LHCN-M2 (cell line): ENCODE measurements around the gene TMOD4. TPM values are rescaled to one million over a fixed set of nuclear protein-coding genes. Genes with fewer than 3 reads are reported as not detected.

Experiments
- DNase-seq: peaks from one replicate; pipeline ENCODE4 v3.0.0-alpha.2; 2012; ENCODE audit warnings: low read depth
- total RNA-seq: library from RNA; depleted of rRNA; stranded (reverse); fragments of >200 nt; gene quantifications from 2 replicates; pipeline ENCODE4 v1.2.3, GENCODE V29; 2014; rRNA removed

Gene TMOD4
- total RNA-seq, 1 experiment from 2014 or later = 0.34 TPM

GRCh38 chr1:151143986-151144385 is 31.8 kb downstream of the TMOD4 start:
- no peak for DNase-seq

DNA sequence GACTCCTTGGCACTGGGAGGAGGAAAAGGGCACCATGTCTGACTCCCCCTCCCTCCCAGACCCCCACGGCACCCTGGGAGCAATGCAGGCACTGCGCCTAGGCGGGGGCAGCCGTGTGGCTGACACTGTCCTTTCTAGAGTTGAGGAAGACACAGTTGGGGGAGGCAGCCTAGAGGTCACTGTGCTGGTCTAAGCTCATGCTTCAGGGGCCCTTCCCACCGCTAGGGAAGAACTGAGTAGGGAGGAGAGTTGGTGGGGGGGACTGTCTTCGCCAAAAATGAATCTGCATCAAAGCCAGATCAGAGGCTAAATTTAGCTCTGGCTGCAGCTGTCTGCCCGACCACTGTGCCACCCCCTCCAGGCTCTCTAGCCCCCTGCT is 32.7 kb downstream of the TMOD4 start:
- peak; percentile 22 for DNase-seq

DNA sequence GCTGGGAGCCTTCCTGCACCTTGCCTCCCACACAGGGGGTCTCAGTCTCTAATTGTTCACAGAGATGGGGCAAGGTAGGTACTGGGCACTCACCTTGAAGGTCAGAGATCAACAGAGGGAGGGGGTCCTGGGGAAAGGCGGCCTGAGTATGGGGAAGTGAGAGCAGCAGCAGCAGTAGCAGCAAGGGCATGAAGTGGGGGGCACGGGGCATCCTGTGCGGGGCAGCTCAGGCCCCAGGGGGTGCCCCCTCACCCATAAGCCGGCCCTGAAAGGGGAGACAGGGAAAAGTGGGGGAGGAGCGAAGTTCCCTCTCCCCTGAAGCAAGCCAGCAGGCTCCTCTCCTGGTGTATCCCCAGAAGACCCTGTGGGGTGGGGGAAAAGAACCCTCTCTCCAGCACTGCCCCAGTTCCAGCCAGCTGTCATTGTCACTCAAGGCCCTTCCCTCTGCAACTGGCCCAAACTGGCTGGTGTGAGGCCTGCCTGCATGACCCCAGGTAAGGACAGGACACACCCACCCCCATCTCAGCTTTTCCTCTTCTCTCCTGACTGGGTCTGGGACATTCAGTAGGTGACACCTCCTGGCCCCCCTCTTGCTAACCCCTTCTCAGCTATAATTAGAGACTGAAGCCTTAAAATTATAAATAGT is 33.2 kb downstream of the TMOD4 start:
- peak; percentile 67 for DNase-seq

DNA sequence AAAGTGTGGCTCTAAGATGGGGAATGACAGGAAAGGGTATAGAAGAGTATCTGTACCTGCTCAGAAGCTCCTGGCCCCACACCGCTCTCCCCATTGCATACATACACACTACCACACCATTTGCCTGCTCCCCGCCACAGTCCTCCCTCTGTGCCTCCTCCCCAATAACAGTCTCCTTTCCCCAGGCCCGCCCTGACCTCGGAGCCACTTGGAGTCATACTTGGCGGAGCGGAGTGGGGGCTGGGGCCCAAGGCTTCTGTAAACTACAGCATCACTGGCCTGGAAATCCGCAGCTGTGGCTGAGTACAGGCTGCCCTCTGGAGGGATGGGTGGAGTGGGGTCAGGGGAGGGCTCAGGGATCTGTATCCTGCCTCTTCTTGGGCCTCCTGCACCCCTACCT is 38.0 kb downstream of the TMOD4 start:
- no peak for DNase-seq

DNA sequence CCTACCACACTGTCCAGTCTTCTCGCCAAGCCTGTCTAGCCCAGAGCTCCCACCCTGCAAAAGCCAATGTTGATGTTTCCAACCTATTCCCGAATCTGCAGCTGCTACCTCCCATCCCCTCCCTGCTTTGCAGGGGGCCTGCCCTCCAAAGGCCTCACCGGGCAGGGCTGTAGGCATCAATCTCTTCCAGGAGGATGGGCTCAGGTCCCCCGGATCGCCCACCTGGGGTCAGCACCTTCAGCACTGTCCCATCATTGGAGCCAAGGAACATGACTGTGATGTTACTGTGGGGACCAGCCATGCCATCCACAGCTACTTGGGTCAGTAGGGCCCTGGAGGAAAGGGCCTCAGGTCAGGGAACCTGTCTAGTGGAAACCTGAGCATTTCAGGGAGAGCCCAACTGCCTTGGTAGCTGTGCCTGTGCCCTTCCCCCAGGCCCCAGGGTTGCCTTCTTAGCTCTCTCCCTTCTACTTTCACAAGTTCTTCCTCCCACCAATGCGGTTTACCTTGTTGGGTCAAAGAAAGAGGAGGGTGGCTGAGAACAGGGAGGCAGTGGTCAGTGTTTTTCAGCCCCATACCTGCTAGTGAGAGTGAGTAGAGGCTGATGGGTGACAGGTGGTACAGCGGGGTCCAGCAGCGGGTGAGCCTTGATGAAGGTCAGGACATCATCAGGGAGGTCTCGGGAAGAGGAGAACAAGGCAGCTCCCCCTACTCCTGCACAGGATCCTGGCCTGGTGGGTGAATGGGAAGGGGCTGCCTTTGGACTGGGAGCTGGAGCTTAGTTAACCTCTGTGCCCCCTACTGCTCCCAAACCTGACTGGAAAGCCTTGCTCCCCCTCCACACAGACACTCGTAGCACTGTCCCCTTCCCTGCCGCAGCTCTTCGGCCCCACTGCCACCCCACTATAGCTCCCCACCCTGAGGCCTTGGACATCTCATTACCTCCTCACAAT is 40.1 kb downstream of the TMOD4 start:
- DNase-seq = no peak

DNA sequence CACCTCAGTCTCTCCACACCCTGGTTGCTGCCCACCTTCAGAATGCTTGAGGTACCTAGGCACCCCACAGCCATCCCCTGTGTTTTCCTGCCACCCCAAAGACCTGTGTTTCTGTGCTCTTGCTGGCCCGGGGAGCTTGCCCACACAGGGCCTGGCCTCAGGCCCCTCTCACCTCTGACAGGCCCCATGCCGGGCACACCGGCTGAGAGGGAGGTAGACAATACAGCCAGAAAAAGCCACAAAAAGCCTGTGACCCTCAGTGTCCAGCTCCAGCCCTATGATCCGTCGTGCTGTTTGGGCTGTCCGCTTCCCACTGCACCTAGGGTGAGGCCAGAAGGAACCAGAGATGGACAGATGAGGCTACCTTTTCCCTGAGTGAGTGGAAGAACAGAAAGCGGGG is 40.8 kb downstream of the TMOD4 start:
- no peak for DNase-seq

DNA sequence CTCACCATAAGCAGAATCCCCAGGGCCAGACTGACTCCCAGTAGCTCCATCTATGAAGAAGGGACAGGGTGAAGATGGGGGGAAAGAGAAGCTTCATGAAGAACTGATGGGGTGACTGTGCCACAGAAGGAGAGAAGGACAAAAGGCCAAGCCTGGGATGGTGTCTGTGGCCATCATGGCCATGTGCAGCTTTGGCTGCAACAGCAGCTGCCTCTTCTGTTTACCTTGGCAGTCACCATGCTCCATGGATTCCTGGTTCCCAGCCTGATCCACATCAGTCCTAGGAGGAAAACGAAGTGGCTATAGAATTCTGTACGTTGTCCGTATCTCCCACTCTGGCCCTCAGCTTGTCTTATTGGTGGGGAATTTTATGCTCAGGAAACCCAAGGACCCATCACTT is 41.4 kb downstream of the TMOD4 start:
- DNase-seq = peak; percentile 17

GRCh38 chr1:151133018-151133806 is 42.6 kb downstream of the TMOD4 start:
- no peak for DNase-seq

GRCh38 chr1:151132335-151133017 is 43.3 kb downstream of the TMOD4 start:
- DNase-seq = no peak

DNA sequence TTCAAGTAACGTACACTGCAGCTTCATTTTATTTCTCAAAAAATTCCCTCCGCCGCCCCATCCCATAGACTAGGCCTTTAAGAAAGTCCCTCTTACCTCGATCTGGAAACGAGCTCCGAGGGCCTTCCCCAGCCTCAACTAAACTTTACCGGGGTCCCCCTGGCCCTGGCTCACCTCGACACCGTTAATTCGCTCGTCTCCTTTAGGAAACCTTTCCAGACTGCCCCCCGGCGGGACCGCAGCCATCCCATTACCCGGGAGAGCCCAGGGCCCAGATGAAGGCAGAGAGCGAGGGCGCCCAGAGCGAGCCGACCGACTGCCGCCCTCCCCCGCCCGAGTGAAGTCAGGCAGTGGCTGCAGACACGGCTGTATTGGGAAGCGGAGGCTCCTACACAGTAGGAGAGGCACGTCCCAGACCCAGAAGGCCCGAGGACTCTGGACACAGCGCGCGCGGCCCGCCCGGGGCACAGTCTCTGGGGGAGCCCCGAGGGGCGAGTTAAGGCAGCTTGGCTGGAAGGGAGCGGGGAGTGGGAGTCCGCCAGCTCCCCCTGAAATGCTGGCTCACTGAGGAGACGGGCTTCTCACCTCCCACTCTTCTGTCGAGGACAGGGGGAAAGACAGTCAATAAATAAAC is 44.0 kb downstream of the TMOD4 start:
- no peak for DNase-seq

DNA sequence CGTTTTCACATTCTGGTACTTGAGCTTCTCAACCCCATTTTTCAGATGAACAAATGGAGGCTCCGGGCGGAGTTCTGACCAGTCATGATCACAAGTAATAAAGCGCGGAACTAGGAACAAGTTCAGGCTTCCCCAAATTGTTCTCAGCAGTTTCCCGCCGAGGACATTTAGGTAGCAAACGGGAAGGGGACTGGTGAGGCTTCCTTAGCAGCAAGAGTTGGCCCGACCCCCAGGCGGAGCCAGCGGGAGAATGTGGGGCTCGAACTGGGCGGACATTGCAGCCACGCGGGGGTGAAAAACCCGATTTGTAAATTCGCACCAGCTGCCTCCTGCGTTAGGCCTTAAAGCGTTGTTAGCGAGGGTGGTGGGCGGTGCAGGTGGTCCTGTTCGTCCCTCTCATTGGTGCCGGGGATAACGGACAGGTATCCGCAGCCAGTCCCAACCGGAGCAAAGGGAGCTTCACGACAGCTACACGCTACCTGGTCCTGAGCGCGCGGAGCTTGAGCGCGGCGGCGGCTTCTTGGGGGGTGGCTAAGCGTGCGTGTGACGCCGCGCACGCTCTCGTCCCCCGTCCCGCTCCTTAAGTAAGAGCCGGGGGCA is 44.7 kb downstream of the TMOD4 start:
- no peak for DNase-seq

- no peak for DNase-seq
These were observed 47.0 kb downstream of the TMOD4 start for GRCh38 chr1:151128800-151129199.

GRCh38 chr1:151124763-151125403 is 50.9 kb downstream of the TMOD4 start:
- DNase-seq = no peak

Other genes starting within 250 kb of the TMOD4 start
- gene SETDB1, start 249.6 kb downstream of the TMOD4 start, total RNA-seq = 18.1 and 25.6 TPM in 2 replicates
- gene CERS2, start 201.1 kb downstream of the TMOD4 start, total RNA-seq = 197 and 219 TPM in 2 replicates
- gene ANXA9, start 193.7 kb downstream of the TMOD4 start, total RNA-seq = not detected in 2 replicates
- gene MINDY1, start 169.1 kb downstream of the TMOD4 start, total RNA-seq = 3.8 and 9.2 TPM in 2 replicates
- gene PRUNE1, start 167.5 kb downstream of the TMOD4 start, total RNA-seq = 7.6 and 9.1 TPM in 2 replicates
- gene BNIPL, start 139.4 kb downstream of the TMOD4 start, total RNA-seq = 0.06 and 0.32 TPM in 2 replicates
- 4.7 and 5.3 TPM in 2 replicates for gene C1orf56, start 128.2 kb downstream of the TMOD4 start, total RNA-seq
- 71.2 and 85.9 TPM in 2 replicates for gene CDC42SE1, start 116.4 kb downstream of the TMOD4 start, total RNA-seq
- 16.9 and 17.2 TPM in 2 replicates for gene MLLT11, start 115.6 kb downstream of the TMOD4 start, total RNA-seq
- gene GABPB2, start 105.2 kb downstream of the TMOD4 start, total RNA-seq = 6.3 and 7.1 TPM in 2 replicates
- gene SEMA6C, start 29.4 kb downstream of the TMOD4 start, total RNA-seq = 2.1 and 3.8 TPM in 2 replicates
- gene TNFAIP8L2, start 19.3 kb downstream of the TMOD4 start, total RNA-seq = not detected in 2 replicates
- 9.1 and 10.2 TPM in 2 replicates for gene LYSMD1, start 10.1 kb downstream of the TMOD4 start, total RNA-seq
- 25.5 and 31.9 TPM in 2 replicates for gene SCNM1, start 9.8 kb downstream of the TMOD4 start, total RNA-seq
- gene VPS72, start 14.2 kb upstream of the TMOD4 start, total RNA-seq = 59.8 and 64.0 TPM in 2 replicates
- gene PIP5K1A, start 22.6 kb upstream of the TMOD4 start, total RNA-seq = 48.9 and 49.7 TPM in 2 replicates
- gene PSMD4, start 78.8 kb upstream of the TMOD4 start, total RNA-seq = 145 and 175 TPM in 2 replicates
- gene ZNF687, start 106.3 kb upstream of the TMOD4 start, total RNA-seq = 16.2 and 21.6 TPM in 2 replicates
- 45.6 and 60.0 TPM in 2 replicates for gene PI4KB, start 151.4 kb upstream of the TMOD4 start, total RNA-seq
- gene RFX5, start 171.3 kb upstream of the TMOD4 start, total RNA-seq = 62.8 and 73.3 TPM in 2 replicates
- gene SELENBP1, start 196.7 kb upstream of the TMOD4 start, total RNA-seq = 16.2 and 17.9 TPM in 2 replicates
- gene PSMB4, start 223.6 kb upstream of the TMOD4 start, total RNA-seq = 238 and 258 TPM in 2 replicates